Activated CD8-positive, alpha-beta memory T cell treated with anti-CD3 and anti-CD28 coated beads, Interleukin-2, amount 50 U/mL, for 4 hours (primary cell): ENCODE data around the gene DUXB.
A peak's percentile ranks its signal among the peaks of the same experiment; 100 is the strongest.

Experiments used
- DNase-seq: peaks from one replicate; pipeline ENCODE4 v3.0.0-alpha.2; 2020

The DUXB gene

GRCh38 chr16:75658175-75658574, 43.1 kb downstream of the DUXB start:
- DNase-seq, result no peak

- no peak for DNase-seq
These were observed 47.3 kb downstream of the DUXB start for GRCh38 chr16:75653922-75654321.

- peak; percentile 87 for DNase-seq
These were observed 52.8 kb downstream of the DUXB start for GRCh38 chr16:75648265-75649076.

- peak; percentile 94 for DNase-seq
These were observed 53.6 kb downstream of the DUXB start, which contains the start of the genes KARS1 and TERF2IP for GRCh38 chr16:75647492-75648264. KARS1 (minus strand) TSS chr16:75647665; CDS start chr16:75647639, 26 bp downstream. TERF2IP (plus strand) TSS chr16:75647773; CDS start chr16:75647883, 110 bp downstream.

- DNase-seq, result no peak
These were observed 54.2 kb downstream of the DUXB start for GRCh38 chr16:75647112-75647491.

- no peak for DNase-seq
These were observed 56.8 kb downstream of the DUXB start for GRCh38 chr16:75644240-75645012.
